ENCODE measurements around the gene MACROD1. TPM values are rescaled to one million over a fixed set of nuclear protein-coding genes. Genes with fewer than 3 reads are reported as not detected.
"Not testable (repeated sequence)": the region's sequence is repeated elsewhere in the genome, so short reads cannot be mapped to it uniquely, and the experiment has no call there.

The MACROD1 gene
- total and polyA plus RNA-seq, 2 donors (not counting 1 experiment from before 2014, with no cell fraction given): 2.7 to 8.6 TPM

DNA sequence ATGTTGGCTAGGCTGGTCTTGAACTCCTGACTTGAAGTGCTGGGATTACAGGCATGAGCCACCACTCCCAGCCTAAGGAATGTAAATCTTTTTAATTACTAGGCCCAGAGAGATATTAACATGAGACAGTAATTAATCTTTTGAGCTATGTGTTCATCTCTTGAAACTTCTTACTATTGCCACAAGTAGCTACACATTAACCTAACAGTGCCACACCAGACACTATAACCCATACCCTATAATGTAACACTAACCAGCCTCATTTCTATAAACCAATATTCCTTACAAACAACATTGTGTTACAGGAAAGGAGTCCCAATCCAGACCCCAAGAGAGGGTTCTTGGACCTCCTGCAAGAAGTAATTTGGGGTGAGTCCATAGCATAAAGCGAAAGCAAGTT, 199.5 kb downstream of the MACROD1 start:
- no peak overlapping the region for H3K4me3 Mint-ChIP-seq
- no peaks in the 10 kb centered on the region for H3K79me2 ChIP-seq (ENCODE audit: control insufficient read depth, insufficient read depth, low read length)
- H3K27me3 Mint-ChIP-seq: peaks cover 8% of the 10 kb centered on the region
- H3K4me1 ChIP-seq (ENCODE audit: control insufficient read depth in 2 of 2, insufficient read depth in 2 of 2, low read length in 2 of 2): no peaks in the 10 kb centered on the region
- H3K27ac ChIP-seq (ENCODE audit: low read length in 2 of 2): no peak overlapping the region
- CTCF ChIA-PET: no interaction called here
- H3K4me2 ChIP-seq (replicated peaks; ENCODE audit: low read depth, low read length, poor library complexity, severe bottlenecking): no peak overlapping the region
- no peak overlapping the region for H2AFZ ChIP-seq (ENCODE audit: insufficient read depth, low read depth, low read length, poor library complexity, severe bottlenecking)
- WGBS (ENCODE audit: insufficient coverage): no CpG with 5 or more reads among the region's 1 CpG
- TF ChIP-seq EZH2 (IDR thresholded peaks at IDR 0.05; ENCODE audit: borderline replicate concordance, insufficient read depth, low read depth, low read length, poor library complexity, severe bottlenecking): no peak
- TF ChIP-seq, protein P1, sequence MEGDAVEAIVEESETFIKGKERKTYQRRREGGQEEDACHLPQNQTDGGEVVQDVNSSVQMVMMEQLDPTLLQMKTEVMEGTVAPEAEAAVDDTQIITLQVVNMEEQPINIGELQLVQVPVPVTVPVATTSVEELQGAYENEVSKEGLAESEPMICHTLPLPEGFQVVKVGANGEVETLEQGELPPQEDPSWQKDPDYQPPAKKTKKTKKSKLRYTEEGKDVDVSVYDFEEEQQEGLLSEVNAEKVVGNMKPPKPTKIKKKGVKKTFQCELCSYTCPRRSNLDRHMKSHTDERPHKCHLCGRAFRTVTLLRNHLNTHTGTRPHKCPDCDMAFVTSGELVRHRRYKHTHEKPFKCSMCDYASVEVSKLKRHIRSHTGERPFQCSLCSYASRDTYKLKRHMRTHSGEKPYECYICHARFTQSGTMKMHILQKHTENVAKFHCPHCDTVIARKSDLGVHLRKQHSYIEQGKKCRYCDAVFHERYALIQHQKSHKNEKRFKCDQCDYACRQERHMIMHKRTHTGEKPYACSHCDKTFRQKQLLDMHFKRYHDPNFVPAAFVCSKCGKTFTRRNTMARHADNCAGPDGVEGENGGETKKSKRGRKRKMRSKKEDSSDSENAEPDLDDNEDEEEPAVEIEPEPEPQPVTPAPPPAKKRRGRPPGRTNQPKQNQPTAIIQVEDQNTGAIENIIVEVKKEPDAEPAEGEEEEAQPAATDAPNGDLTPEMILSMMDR (IDR thresholded peaks at IDR 0.05): no peak
- H3K36me3 ChIP-seq (replicated peaks in 1 of 2; ENCODE audit: control extremely low read depth in 1 of 2, control insufficient read depth in 1 of 2, extremely low read depth in 1 of 2, insufficient read depth in 2 of 2, low read length in 1 of 2): no peaks in the 10 kb centered on the region
- intact Hi-C loops (cut with micrococcal nuclease): no loop called here
- no peaks in the 10 kb centered on the region for H3K4me1 Mint-ChIP-seq
- no peak for ATAC-seq (ENCODE audit: low read depth)
- H3K27me3 ChIP-seq (replicated peaks in 1 of 4; ENCODE audit: control extremely low read depth in 1 of 4, control insufficient read depth in 3 of 4, insufficient read depth in 4 of 4, low read length in 3 of 4): no peaks in the 10 kb centered on the region
- H4K20me1 ChIP-seq (ENCODE audit: control insufficient read depth, insufficient read depth, low read length, poor library complexity, severe bottlenecking): no peaks in the 10 kb centered on the region
- no peak overlapping the region for H3K9ac ChIP-seq (ENCODE audit: low read length)
- H3K27ac Mint-ChIP-seq: no peak overlapping the region
- no peaks in the 10 kb centered on the region for H3K9me3 Mint-ChIP-seq (ENCODE audit: insufficient read depth)
- POLR2A ChIA-PET: interaction anchor here (0.6 kb wide), 1 partner anchor 11 kb away, joined by 3 read pairs; no protein-coding TSS in a partner anchor
- H3K4me3 ChIP-seq (ENCODE audit: control extremely low read depth in 1 of 5, extremely low read depth in 1 of 5, insufficient read depth in 1 of 5, low read depth in 2 of 5, low read length in 4 of 5): no peak overlapping the region
- no peak for DNase-seq
- H3K9me3 ChIP-seq (ENCODE audit: control extremely low read depth in 1 of 3, control insufficient read depth in 2 of 3, insufficient read depth in 1 of 3, low read length in 2 of 3): no peaks in the 10 kb centered on the region

DNA sequence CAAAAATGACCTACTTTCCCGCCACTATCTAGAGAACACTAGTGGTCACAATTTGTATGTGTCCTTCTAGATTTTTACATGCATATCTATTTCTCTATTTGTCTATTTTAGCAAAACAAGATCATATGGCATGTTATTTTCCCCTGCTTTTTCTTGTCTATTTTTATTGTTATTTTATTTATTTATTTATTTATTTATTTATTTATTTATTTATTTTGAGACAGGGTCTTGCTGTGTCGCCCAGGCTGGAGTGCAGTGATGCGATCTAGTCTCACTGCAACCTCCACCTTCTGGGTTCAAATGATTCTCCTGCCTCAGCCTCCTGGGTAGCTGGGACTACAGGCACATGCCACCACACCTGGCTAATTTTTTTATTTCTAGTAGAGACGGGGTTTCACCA, 202.0 kb downstream of the MACROD1 start:
- POLR2A ChIA-PET; H3K79me2 ChIP-seq (ENCODE audit: control insufficient read depth, insufficient read depth, low read length); ATAC-seq (ENCODE audit: low read depth); H3K27ac ChIP-seq (ENCODE audit: low read length in 2 of 2); H3K4me3 Mint-ChIP-seq; H3K4me1 Mint-ChIP-seq; H3K4me2 ChIP-seq (replicated peaks; ENCODE audit: low read depth, low read length, poor library complexity, severe bottlenecking); H3K36me3 ChIP-seq (replicated peaks in 1 of 2; ENCODE audit: control extremely low read depth in 1 of 2, control insufficient read depth in 1 of 2, extremely low read depth in 1 of 2, insufficient read depth in 2 of 2, low read length in 1 of 2); H3K27me3 ChIP-seq (replicated peaks in 1 of 4; ENCODE audit: control extremely low read depth in 1 of 4, control insufficient read depth in 3 of 4, insufficient read depth in 4 of 4, low read length in 3 of 4); DNase-seq; H3K9me3 Mint-ChIP-seq (ENCODE audit: insufficient read depth); H3K27ac Mint-ChIP-seq; H2AFZ ChIP-seq (ENCODE audit: insufficient read depth, low read depth, low read length, poor library complexity, severe bottlenecking); H3K4me3 ChIP-seq (ENCODE audit: control extremely low read depth in 1 of 5, extremely low read depth in 1 of 5, insufficient read depth in 1 of 5, low read depth in 2 of 5, low read length in 4 of 5); H4K20me1 ChIP-seq (ENCODE audit: control insufficient read depth, insufficient read depth, low read length, poor library complexity, severe bottlenecking); H3K4me1 ChIP-seq (ENCODE audit: control insufficient read depth in 2 of 2, insufficient read depth in 2 of 2, low read length in 2 of 2); H3K27me3 Mint-ChIP-seq; H3K9ac ChIP-seq (ENCODE audit: low read length); intact Hi-C loops (cut with micrococcal nuclease); H3K9me3 ChIP-seq (ENCODE audit: control extremely low read depth in 1 of 3, control insufficient read depth in 2 of 3, insufficient read depth in 1 of 3, low read length in 2 of 3): not testable (repeated sequence)
- CTCF ChIA-PET: interaction anchor here (1.5 kb wide), 1 partner anchor 18 kb away, joined by 4 read pairs; no protein-coding TSS in a partner anchor
- 100% methylated on average over 2 of the region's 4 CpGs for WGBS (ENCODE audit: insufficient coverage)

All from B cell (primary cell).